ENCODE measurements around the gene RPLP2. TPM values are rescaled to one million over a fixed set of nuclear protein-coding genes. Genes with fewer than 3 reads are reported as not detected.

Gene RPLP2
- total and polyA plus RNA-seq, 2 experiments from 2014 or later, result 401 to 468 TPM

DNA sequence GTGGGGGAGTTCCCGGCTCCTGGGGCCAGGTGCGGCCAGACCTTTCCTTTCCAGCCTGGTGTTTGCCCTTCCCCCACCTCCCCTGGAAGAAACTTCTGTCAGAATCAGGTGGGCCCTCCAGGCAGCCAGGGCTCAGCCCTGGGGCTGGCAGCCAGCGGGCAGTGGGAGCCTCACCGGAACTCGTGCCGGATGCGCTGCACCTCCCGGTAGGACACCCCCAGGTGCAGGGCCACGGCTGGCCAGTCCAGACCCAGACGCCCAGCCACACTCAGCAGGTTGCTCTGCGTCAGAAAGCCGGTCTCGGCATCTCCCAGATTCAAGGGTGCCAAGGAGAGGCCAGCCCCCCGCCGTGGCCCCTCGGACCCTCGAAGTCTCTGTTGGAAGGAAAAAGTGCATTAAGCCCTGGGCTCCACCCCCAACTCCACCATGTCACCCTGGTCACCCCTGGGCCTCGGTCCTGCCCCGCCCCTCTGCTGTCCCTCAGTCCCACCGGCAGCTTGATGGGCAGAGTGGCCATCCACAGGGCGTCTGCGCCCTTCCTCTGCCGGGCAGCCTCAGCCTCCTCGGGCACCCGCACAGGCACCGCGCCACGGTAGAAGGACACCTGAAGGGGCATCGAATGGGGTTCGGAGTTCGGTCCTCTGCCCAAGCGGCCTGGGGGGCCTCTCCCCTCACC is 10.0 kb upstream of the RPLP2 start:
- peaks cover 9% of the 10 kb centered on the region for H3K79me2 ChIP-seq
- H3K27ac ChIP-seq, result no peak overlapping the region
- H3K4me2 ChIP-seq, result no peak overlapping the region
- no peaks in the 10 kb centered on the region for H4K20me1 ChIP-seq (ENCODE audit: insufficient read depth, poor library complexity, severe bottlenecking)
- WGBS (ENCODE audit: low lambda C conversion rate, missing lambda C conversion rate), result 96% methylated on average over 23 of the region's 32 CpGs
- no peak overlapping the region for H3K4me3 ChIP-seq
- DNase-seq (ENCODE audit: low spot score), result no peak
- no peaks in the 10 kb centered on the region for H3K9me3 ChIP-seq (ENCODE audit: low read depth)
- no peaks in the 10 kb centered on the region for H3K9me2 ChIP-seq (replicated peaks; ENCODE audit: insufficient read depth)
- H3K36me3 ChIP-seq (replicated peaks; ENCODE audit: insufficient read depth, low read depth), result no peaks in the 10 kb centered on the region
- H2AFZ ChIP-seq, result no peak overlapping the region
- H3K27me3 ChIP-seq, result no peaks in the 10 kb centered on the region
- peaks cover 26% of the 10 kb centered on the region for H3K4me1 ChIP-seq (ENCODE audit: insufficient read depth)
- TF ChIP-seq, protein P1, sequence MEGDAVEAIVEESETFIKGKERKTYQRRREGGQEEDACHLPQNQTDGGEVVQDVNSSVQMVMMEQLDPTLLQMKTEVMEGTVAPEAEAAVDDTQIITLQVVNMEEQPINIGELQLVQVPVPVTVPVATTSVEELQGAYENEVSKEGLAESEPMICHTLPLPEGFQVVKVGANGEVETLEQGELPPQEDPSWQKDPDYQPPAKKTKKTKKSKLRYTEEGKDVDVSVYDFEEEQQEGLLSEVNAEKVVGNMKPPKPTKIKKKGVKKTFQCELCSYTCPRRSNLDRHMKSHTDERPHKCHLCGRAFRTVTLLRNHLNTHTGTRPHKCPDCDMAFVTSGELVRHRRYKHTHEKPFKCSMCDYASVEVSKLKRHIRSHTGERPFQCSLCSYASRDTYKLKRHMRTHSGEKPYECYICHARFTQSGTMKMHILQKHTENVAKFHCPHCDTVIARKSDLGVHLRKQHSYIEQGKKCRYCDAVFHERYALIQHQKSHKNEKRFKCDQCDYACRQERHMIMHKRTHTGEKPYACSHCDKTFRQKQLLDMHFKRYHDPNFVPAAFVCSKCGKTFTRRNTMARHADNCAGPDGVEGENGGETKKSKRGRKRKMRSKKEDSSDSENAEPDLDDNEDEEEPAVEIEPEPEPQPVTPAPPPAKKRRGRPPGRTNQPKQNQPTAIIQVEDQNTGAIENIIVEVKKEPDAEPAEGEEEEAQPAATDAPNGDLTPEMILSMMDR (IDR thresholded peaks at IDR 0.05; ENCODE audit: poor library complexity), result no peak
- no peak for TF ChIP-seq EZH2 (IDR thresholded peaks at IDR 0.05; ENCODE audit: borderline replicate concordance)
- TF ChIP-seq EZH2phosphoT487 (IDR thresholded peaks at IDR 0.05; ENCODE audit: low read depth, severe bottlenecking, unreplicated experiment), result no peak

DNA sequence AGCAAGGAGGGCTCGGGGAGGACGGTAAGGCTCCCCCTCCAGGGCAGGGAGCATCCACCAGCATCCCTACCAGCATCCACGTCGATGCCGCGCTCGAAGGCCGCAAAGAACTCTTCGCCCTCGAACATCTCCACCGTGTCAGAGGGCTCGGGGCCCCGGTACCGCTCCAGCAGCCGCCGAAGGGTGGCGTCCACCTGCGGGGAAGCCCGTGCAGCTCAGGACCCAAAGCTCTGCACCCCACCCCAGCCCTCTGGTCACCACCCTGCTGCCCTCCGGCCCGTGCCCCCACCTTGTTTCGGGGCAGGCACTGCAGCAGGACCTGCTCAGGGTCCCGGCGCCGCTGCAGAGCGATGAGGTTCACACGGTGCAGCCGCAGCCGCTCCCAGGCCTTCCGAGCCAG is 9.3 kb upstream of the RPLP2 start:
- H3K9me2 ChIP-seq (replicated peaks; ENCODE audit: insufficient read depth), result no peaks in the 10 kb centered on the region
- no peak overlapping the region for H3K4me3 ChIP-seq
- H3K27ac ChIP-seq, result no peak overlapping the region
- no peaks in the 10 kb centered on the region for H3K27me3 ChIP-seq
- no peaks in the 10 kb centered on the region for H3K9me3 ChIP-seq (ENCODE audit: low read depth)
- 88% methylated on average over 7 of the region's 30 CpGs for WGBS (ENCODE audit: low lambda C conversion rate, missing lambda C conversion rate)
- no peak overlapping the region for H2AFZ ChIP-seq
- DNase-seq (ENCODE audit: low spot score), result no peak
- peaks cover 7% of the 10 kb centered on the region for H3K79me2 ChIP-seq
- no peaks in the 10 kb centered on the region for H4K20me1 ChIP-seq (ENCODE audit: insufficient read depth, poor library complexity, severe bottlenecking)
- no peak overlapping the region for H3K4me2 ChIP-seq
- TF ChIP-seq EZH2 (IDR thresholded peaks at IDR 0.05; ENCODE audit: borderline replicate concordance), result no peak
- TF ChIP-seq, protein P1 (IDR thresholded peaks at IDR 0.05; ENCODE audit: poor library complexity), result no peak
- TF ChIP-seq EZH2phosphoT487 (IDR thresholded peaks at IDR 0.05; ENCODE audit: low read depth, severe bottlenecking, unreplicated experiment), result no peak
- H3K36me3 ChIP-seq (replicated peaks; ENCODE audit: insufficient read depth, low read depth), result no peaks in the 10 kb centered on the region
- peaks cover 21% of the 10 kb centered on the region for H3K4me1 ChIP-seq (ENCODE audit: insufficient read depth)

GRCh38 chr11:801097-801780 is 8.5 kb upstream of the RPLP2 start:
- H3K9me2 ChIP-seq (replicated peaks; ENCODE audit: insufficient read depth), result no peaks in the 10 kb centered on the region
- H2AFZ ChIP-seq, result no peak overlapping the region
- H3K4me1 ChIP-seq (ENCODE audit: insufficient read depth), result peaks cover 14% of the 10 kb centered on the region
- no peaks in the 10 kb centered on the region for H3K27me3 ChIP-seq
- no peak for DNase-seq (ENCODE audit: low spot score)
- no peak overlapping the region for H3K4me3 ChIP-seq
- no peak overlapping the region for H3K27ac ChIP-seq
- WGBS (ENCODE audit: low lambda C conversion rate, missing lambda C conversion rate), result 96% methylated on average over 18 of the region's 20 CpGs
- no peaks in the 10 kb centered on the region for H4K20me1 ChIP-seq (ENCODE audit: insufficient read depth, poor library complexity, severe bottlenecking)
- TF ChIP-seq, protein P1 (IDR thresholded peaks at IDR 0.05; ENCODE audit: poor library complexity), result no peak
- TF ChIP-seq EZH2 (IDR thresholded peaks at IDR 0.05; ENCODE audit: borderline replicate concordance) (no peak), EZH2phosphoT487 (IDR thresholded peaks at IDR 0.05; ENCODE audit: low read depth, severe bottlenecking, unreplicated experiment) (no peak)
- H3K36me3 ChIP-seq (replicated peaks; ENCODE audit: insufficient read depth, low read depth), result no peaks in the 10 kb centered on the region
- H3K79me2 ChIP-seq, result peaks cover 6% of the 10 kb centered on the region
- no peak overlapping the region for H3K4me2 ChIP-seq
- no peaks in the 10 kb centered on the region for H3K9me3 ChIP-seq (ENCODE audit: low read depth)
